Fibroblast of upper back skin (primary cell): ENCODE data around the gene MAGEA11.
"Not testable (repeated sequence)": the region's sequence is repeated elsewhere in the genome, so short reads cannot be mapped to it uniquely, and the experiment has no call there.

ENCODE experiments used
- DNase-seq: peaks from one replicate; pipeline ENCODE4 v3.0.0-alpha.2; 2013

MAGEA11 gene

GRCh38 chrX:149718757-149719156 lies 6.9 kb downstream of the MAGEA11 start:
- no peak for DNase-seq

- DNase-seq: no peak
These were observed 8.3 kb downstream of the MAGEA11 start for GRCh38 chrX:149720021-149720689.

- DNase-seq: not testable (repeated sequence)
These were observed 9.4 kb downstream of the MAGEA11 start for GRCh38 chrX:149721241-149721640.

GRCh38 chrX:149721778-149722177 lies 9.9 kb downstream of the MAGEA11 start:
- no peak for DNase-seq

GRCh38 chrX:149723583-149724118 lies 11.8 kb downstream of the MAGEA11 start:
- not testable (repeated sequence) for DNase-seq

- not testable (repeated sequence) for DNase-seq
These were observed 15.4 kb downstream of the MAGEA11 start for GRCh38 chrX:149727308-149727707.

- not testable (repeated sequence) for DNase-seq
These were observed 30.4 kb downstream of the MAGEA11 start for GRCh38 chrX:149742269-149742668.

- DNase-seq: not testable (repeated sequence)
These were observed 34.6 kb downstream of the MAGEA11 start for GRCh38 chrX:149746390-149747007.

GRCh38 chrX:149757206-149758067 lies 45.6 kb downstream of the MAGEA11 start:
- DNase-seq: no peak

- DNase-seq: no peak
These were observed 46.3 kb downstream of the MAGEA11 start for GRCh38 chrX:149758068-149758714.

GRCh38 chrX:149758715-149759078 lies 46.8 kb downstream of the MAGEA11 start:
- not testable (repeated sequence) for DNase-seq

- no peak for DNase-seq
These were observed 48.0 kb downstream of the MAGEA11 start for GRCh38 chrX:149759824-149760223.

- DNase-seq: no peak
These were observed 49.1 kb downstream of the MAGEA11 start for GRCh38 chrX:149760965-149761364.

- DNase-seq: not testable (repeated sequence)
These were observed 50.2 kb downstream of the MAGEA11 start for GRCh38 chrX:149761858-149762674.

GRCh38 chrX:149762696-149763614 lies 51.1 kb downstream of the MAGEA11 start:
- DNase-seq: no peak
